GM06990 (cell line): Measurements from ENCODE around the gene ZBTB49.
A peak's percentile ranks its signal among the peaks of the same experiment; 100 is the strongest.

Source experiments
- DNase-seq: peaks from one replicate; pipeline ENCODE4 v3.0.0-alpha.2; 2011; ENCODE audit not compliant: insufficient read length; ENCODE audit errors: extremely low read depth
- H3K27me3 ChIP-seq: replicated peaks from 2 replicates; pipeline ENCODE4 v1.6.0; 2011; ENCODE audit warnings: low read length; ENCODE audit not compliant: control insufficient read depth, insufficient read depth
- H3K36me3 ChIP-seq: 2 replicates; pipeline ENCODE4 v1.5.1; 2011; ENCODE audit warnings: low read length; ENCODE audit not compliant: control insufficient read depth, insufficient read depth
- H3K4me3 ChIP-seq: replicated peaks from 2 replicates; pipeline ENCODE4 v1.5.1; 2011; ENCODE audit warnings: low read depth, mild to moderate bottlenecking, control low read depth, low read length
- CTCF ChIP-seq: IDR thresholded peaks from 2 replicates; pipeline ENCODE4 v1.5.1; 2011; ENCODE audit warnings: low read length, control low read depth, mild to moderate bottlenecking, inconsistent platforms; ENCODE audit not compliant: insufficient read depth, poor library complexity, severe bottlenecking

The ZBTB49 gene

GRCh38 chr4:4288098-4288497 lies 2.0 kb upstream of the ZBTB49 start:
- Histone ChIP-seq H3K36me3 (peaks cover 7% of the 10 kb centered on the region), H3K27me3 (no peaks in the 10 kb centered on the region), H3K4me3 (no peak overlapping the region)
- DNase-seq: no peak
- TF ChIP-seq CTCF: no peak

- TF ChIP-seq CTCF: no peak
- peak overlapping the region; percentile 91 for H3K4me3 ChIP-seq
- DNase-seq: no peak
- no peaks in the 10 kb centered on the region for H3K27me3 ChIP-seq
- peaks cover 5% of the 10 kb centered on the region for H3K36me3 ChIP-seq
Observed at GRCh38 chr4:4289055-4289454, 996 bp upstream of the ZBTB49 start.

GRCh38 chr4:4289597-4289940 lies 482 bp upstream of the ZBTB49 start:
- DNase-seq: no peak
- Histone ChIP-seq H3K27me3 (no peaks in the 10 kb centered on the region), H3K36me3 (peaks cover 5% of the 10 kb centered on the region), H3K4me3 (peak overlapping the region; percentile 91)
- TF ChIP-seq CTCF: no peak

GRCh38 chr4:4293279-4293678 lies 3.2 kb downstream of the ZBTB49 start:
- H3K4me3 ChIP-seq: no peak overlapping the region
- H3K36me3 ChIP-seq: no peaks in the 10 kb centered on the region; the same call in 1 of the 2 replicates
- H3K27me3 ChIP-seq: no peaks in the 10 kb centered on the region
- TF ChIP-seq CTCF: no peak
- DNase-seq: no peak

- Histone ChIP-seq H3K4me3 (no peak overlapping the region), H3K36me3 (peaks cover 2% of the 10 kb centered on the region)
- TF ChIP-seq CTCF: no peak
Observed at GRCh38 chr4:4296283-4296846, 6.3 kb downstream of the ZBTB49 start.

GRCh38 chr4:4299006-4299405 lies 9.0 kb downstream of the ZBTB49 start:
- TF ChIP-seq CTCF: no peak
- Histone ChIP-seq H3K27me3 (no peaks in the 10 kb centered on the region), H3K4me3 (no peak overlapping the region), H3K36me3 (peaks cover 6% of the 10 kb centered on the region)
- DNase-seq: no peak

More at GRCh38 chr4:4296283-4296846, 6.3 kb downstream of the ZBTB49 start:
- no peak for DNase-seq
- no peaks in the 10 kb centered on the region for H3K27me3 ChIP-seq
